H54 (cell line): Measurements from ENCODE around the gene PCF11.

Source experiments
- DNase-seq: peaks from one replicate; pipeline ENCODE4 v3.0.0; 2011; ENCODE audit warnings: low spot score, mixed read lengths; ENCODE audit not compliant: insufficient read length
- FAIRE-seq: peaks from 3 replicates; lab custom pipeline; 2011; peaks lifted over from hg19 to GRCh38; lab: Jason Lieb, UNC
- POLR2A ChIP-seq: IDR thresholded peaks from 2 replicates; pipeline ENCODE4 v1.6.1; 2011; ENCODE audit warnings: low read depth, mild to moderate bottlenecking, low read length

Gene PCF11

DNA sequence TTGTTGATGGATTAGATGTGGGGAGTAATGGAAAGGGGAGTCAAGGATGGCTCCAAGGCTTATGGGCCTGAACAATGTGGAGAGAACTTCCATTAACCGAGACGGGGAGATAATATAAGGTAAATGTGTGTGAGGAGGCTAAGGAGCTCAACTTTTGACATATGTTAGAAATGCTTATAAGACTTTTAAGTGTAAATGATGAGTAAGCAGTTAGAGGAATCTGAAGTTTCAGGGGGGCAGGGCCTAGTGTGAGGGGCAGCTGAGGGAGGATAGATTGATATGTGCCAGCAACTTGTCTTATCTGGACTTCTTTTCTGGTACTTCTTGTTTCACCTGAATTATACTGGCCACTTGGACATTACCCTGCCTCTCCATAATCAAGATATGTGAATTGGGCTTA lies 66.5 kb downstream of the PCF11 start:
- no peak for FAIRE-seq
- DNase-seq: no peak
- TF ChIP-seq POLR2A: no peak

- no peak for TF ChIP-seq POLR2A
- FAIRE-seq (no peak), DNase-seq (no peak)
Observed at GRCh38 chr11:83235825-83236224, 78.9 kb downstream of the PCF11 start.
